CD14-positive monocyte (primary cell): ENCODE data around the gene NRG4. TPM values are rescaled to one million over a fixed set of nuclear protein-coding genes. Genes with fewer than 3 reads are reported as not detected.
"Not testable (repeated sequence)": the region's sequence is repeated elsewhere in the genome, so short reads cannot be mapped to it uniquely, and the experiment has no call there.

Source experiments
- DNase-seq, 3 donors: peaks; one replicate each; pipeline ENCODE4 v3.0.0-alpha.2; 2011 to 2022
- H2AFZ ChIP-seq: 2 replicates; pipeline ENCODE4 v1.6.0; 2012; ENCODE audit warnings: mild to moderate bottlenecking, low read depth, low read length, inconsistent platforms; ENCODE audit not compliant: insufficient read depth, poor library complexity, severe bottlenecking
- H3K27ac ChIP-seq, 2 donors: 1 replicate in 1 of 2; 2 replicates in 1 of 2; pipeline ENCODE4 v1.5.1; 2012 to 2013; ENCODE audit warnings: low read length in 2 of 2, control low read depth in 1 of 2, inconsistent platforms in 1 of 2, low read depth in 1 of 2, mild to moderate bottlenecking in 1 of 2
- H3K27me3 ChIP-seq, 2 donors: one replicate each; pipeline versions ENCODE4 v1.6.0 to v1.6.1; 2011 to 2013; ENCODE audit warnings: low read length in 2 of 2; ENCODE audit not compliant: control insufficient read depth in 2 of 2, insufficient read depth in 2 of 2
- H3K36me3 ChIP-seq, 2 donors: replicated peaks in 1 of 2; 1 replicate in 1 of 2; 2 replicates in 1 of 2; pipeline versions ENCODE4 v1.5.1 to v1.6.1; 2012 to 2013; ENCODE audit warnings: low read length in 2 of 2, control low read depth in 1 of 2, inconsistent platforms in 1 of 2, mild to moderate bottlenecking in 1 of 2; ENCODE audit not compliant: insufficient read depth in 2 of 2, control insufficient read depth in 1 of 2
- H3K4me1 ChIP-seq, 2 donors: 1 replicate in 1 of 2; 2 replicates in 1 of 2; pipeline versions ENCODE4 v1.5.1 to v1.6.1; 2012 to 2013; ENCODE audit warnings: low read length in 2 of 2, control low read depth in 1 of 2, inconsistent platforms in 1 of 2, mild to moderate bottlenecking in 1 of 2, moderate library complexity in 1 of 2; ENCODE audit not compliant: insufficient read depth in 2 of 2, control insufficient read depth in 1 of 2
- H3K4me2 ChIP-seq: replicated peaks from 2 replicates; pipeline ENCODE3; 2012; ENCODE audit warnings: low read length, moderate library complexity, mild to moderate bottlenecking; ENCODE audit not compliant: poor library complexity, severe bottlenecking; ENCODE audit errors: extremely low read depth
- H3K4me3 ChIP-seq, 3 experiments: fragments of 200-600 bp in 1 of 3; sonication (generic) in 1 of 3; replicated peaks in 1 of 3; 1 replicate in 2 of 3; 2 replicates in 1 of 3; pipeline ENCODE4 v1.5.1; 2011 to 2013; ENCODE audit warnings: low read length in 3 of 3, mild to moderate bottlenecking in 3 of 3, control low read depth in 2 of 3, low read depth in 2 of 3, inconsistent platforms in 1 of 3, moderate library complexity in 1 of 3
- H3K79me2 ChIP-seq: 2 replicates; pipeline ENCODE4 v1.6.0; 2012; ENCODE audit warnings: mild to moderate bottlenecking, control low read depth, inconsistent platforms, low read length, moderate library complexity; ENCODE audit not compliant: insufficient read depth
- H3K9ac ChIP-seq: 2 replicates; pipeline ENCODE4 v1.6.0; 2017; ENCODE audit warnings: low read length, mild to moderate bottlenecking; ENCODE audit not compliant: insufficient read depth, poor library complexity, severe bottlenecking
- H3K9me3 ChIP-seq, 2 donors: replicated peaks in 1 of 2; 1 replicate in 1 of 2; 2 replicates in 1 of 2; pipeline versions ENCODE4 v1.5.1 to v1.6.1; 2012 to 2013; ENCODE audit warnings: low read length in 2 of 2, control low read depth in 1 of 2; ENCODE audit not compliant: control insufficient read depth in 1 of 2, insufficient read depth in 1 of 2
- H4K20me1 ChIP-seq: 2 replicates; pipeline ENCODE4 v1.6.0; 2012; ENCODE audit warnings: mild to moderate bottlenecking, low read length, control low read depth, moderate library complexity; ENCODE audit not compliant: insufficient read depth
- H3K27ac Mint-ChIP-seq, 7 donors: one replicate each; pipeline ENCODE4 v1.8.0; 2020; ENCODE audit warnings: mild to moderate bottlenecking in 7 of 7, mixed read lengths in 7 of 7, moderate library complexity in 6 of 7, inconsistent platforms in 2 of 7
- H3K27me3 Mint-ChIP-seq, 3 donors: one replicate each; pipeline ENCODE4 v1.8.0; 2021 to 2022; ENCODE audit warnings: low read depth in 3 of 3, mild to moderate bottlenecking in 3 of 3, mixed read lengths in 3 of 3, moderate library complexity in 3 of 3, inconsistent platforms in 1 of 3
- H3K36me3 Mint-ChIP-seq, 2 donors: one replicate each; pipeline ENCODE4 v1.8.0; 2020; ENCODE audit warnings: mixed read lengths in 2 of 2, inconsistent platforms in 1 of 2, mild to moderate bottlenecking in 1 of 2
- H3K4me1 Mint-ChIP-seq: one replicate; pipeline ENCODE4 v1.8.0; 2020; ENCODE audit warnings: mild to moderate bottlenecking, mixed read lengths
- H3K4me3 Mint-ChIP-seq, 2 donors: one replicate each; pipeline ENCODE4 v1.8.0; 2020; ENCODE audit warnings: mild to moderate bottlenecking in 2 of 2, mixed read lengths in 2 of 2, moderate library complexity in 1 of 2
- H3K9me3 Mint-ChIP-seq, 7 donors: one replicate each; pipeline ENCODE4 v1.8.0; 2020 to 2022; ENCODE audit warnings: mixed read lengths in 7 of 7, mild to moderate bottlenecking in 6 of 7, moderate library complexity in 6 of 7, inconsistent platforms in 2 of 7
- CTCF ChIP-seq: fragments of 200-600 bp; IDR thresholded peaks from one replicate; pipeline ENCODE4 v1.8.0; 2022; ENCODE audit warnings: antibody characterized with exemption, mild to moderate bottlenecking
- WGBS: methylation state at CpG from one replicate; pipeline ENCODE4 v1.1.5; 2013; ENCODE audit warnings: missing lambda C conversion rate; ENCODE audit not compliant: insufficient coverage; 5-methylcytosine and 5-hydroxymethylcytosine counted together
- intact Hi-C, 2 donors: fragments of 100-400 bp; cut with micrococcal nuclease; formaldehyde crosslinking; loops; one replicate each; pipeline versions ENCODE4 v1.15.0 to v1.15.1; 2023
- polyA plus RNA-seq, 3 donors: library from polyadenylated mRNA; depleted of rRNA in 1 of 3; unstranded in 2 of 3; stranded (reverse) in 1 of 3; fragments of 300-500 nt in 2 of 3; fragments of >200 nt in 1 of 3; fragmentation: Illumina TruSeq in 2 of 3; gene quantifications; 1 replicate in 2 of 3; 2 replicates in 1 of 3; pipeline ENCODE4 v1.2.3, GENCODE V29; 2012 to 2021

NRG4 gene
- polyA plus RNA-seq, 3 donors: 0.13 to 0.44 (median 0.20) TPM

GRCh38 chr15:75918135-75918534 lies 94.1 kb downstream of the NRG4 start:
- Histone ChIP-seq H3K27ac (no peak overlapping the region), H3K4me3 (no peak overlapping the region), H3K79me2 (peaks cover 9% of the 10 kb centered on the region), H3K9me3 (no peaks in the 10 kb centered on the region), H3K4me1 (no peaks in the 10 kb centered on the region), H3K4me2 (no peak overlapping the region), H2AFZ (no peak overlapping the region), H3K9ac (no peak overlapping the region), H3K27me3 (no peaks in the 10 kb centered on the region), H3K36me3 (peaks cover 49 to 91% of the 10 kb centered on the region in 2 donors), H4K20me1 (no peaks in the 10 kb centered on the region)
- DNase-seq: no peak
- no peak for TF ChIP-seq CTCF
- Mint-ChIP-seq H3K27me3 (no peaks in the 10 kb centered on the region), H3K4me1 (no peaks in the 10 kb centered on the region), H3K4me3 (no peak overlapping the region), H3K27ac (peak overlapping the region in 2 of 7 donors; percentile 2 to 19), H3K9me3 (no peaks in the 10 kb centered on the region), H3K36me3 (peaks cover 61 to 74% of the 10 kb centered on the region in 2 donors)
- intact Hi-C loops: no loop called here
- WGBS: 80% methylated on average over 1 of the region's 1 CpG

- Histone ChIP-seq H3K4me1 (no peaks in the 10 kb centered on the region), H3K79me2 (peaks cover 16% of the 10 kb centered on the region), H3K9me3 (no peaks in the 10 kb centered on the region), H3K27me3 (no peaks in the 10 kb centered on the region), H3K4me3 (no peak overlapping the region), H3K36me3 (peaks cover 51 to 84% of the 10 kb centered on the region in 2 donors), H3K9ac (no peak overlapping the region), H3K4me2 (no peak overlapping the region), H3K27ac (no peak overlapping the region), H2AFZ (no peak overlapping the region), H4K20me1 (no peaks in the 10 kb centered on the region)
- Mint-ChIP-seq H3K27ac (no peak overlapping the region), H3K4me1 (no peaks in the 10 kb centered on the region), H3K9me3 (peaks cover 0 to 2% (median 0%) of the 10 kb centered on the region in 7 donors), H3K27me3 (no peaks in the 10 kb centered on the region), H3K36me3 (peaks cover 65 to 77% of the 10 kb centered on the region in 2 donors), H3K4me3 (no peak overlapping the region)
- no peak for DNase-seq
- WGBS: no CpG with 5 or more reads among the region's 1 CpG
- intact Hi-C loops: no loop called here
- no peak for TF ChIP-seq CTCF
These were observed 95.2 kb downstream of the NRG4 start for GRCh38 chr15:75916978-75917377.

- WGBS: no CpG with 5 or more reads among the region's 3 CpGs
- H3K36me3 Mint-ChIP-seq: peaks cover 68 to 81% of the 10 kb centered on the region in 2 donors
- H3K27ac ChIP-seq, H3K4me1 ChIP-seq, H3K9me3 Mint-ChIP-seq, H3K9ac ChIP-seq, H3K4me1 Mint-ChIP-seq, H3K9me3 ChIP-seq, H3K27me3 ChIP-seq, H3K4me2 ChIP-seq, H3K27me3 Mint-ChIP-seq, H3K4me3 ChIP-seq, H4K20me1 ChIP-seq, intact Hi-C loops, H2AFZ ChIP-seq, H3K4me3 Mint-ChIP-seq, DNase-seq: not testable (repeated sequence)
- Histone ChIP-seq H3K79me2 (peaks cover 57% of the 10 kb centered on the region), H3K36me3 (peaks cover 19 to 46% of the 10 kb centered on the region in 2 donors)
- H3K27ac Mint-ChIP-seq: peak overlapping the region in 2 of 7 donors; percentile 50 to 66
These were observed 101.9 kb downstream of the NRG4 start for GRCh38 chr15:75910355-75910754.
